IPS DF 4.7 (cell line): ENCODE data around the gene LCLAT1.

ENCODE experiments used
- DNase-seq: peaks from one replicate; pipeline ENCODE4 v3.0.0-alpha.2; 2013; ENCODE audit warnings: low spot score; ENCODE audit errors: extremely low read depth

The LCLAT1 gene

GRCh38 chr2:30447149-30448045 lies at the start of gene LCLAT1:
Gene LCLAT1, plus strand, starts transcription at chr2:30447246. Its CDS starts 78,345 bp downstream, at chr2:30525591.
- no peak for DNase-seq

GRCh38 chr2:30398084-30398873 lies 48.8 kb upstream of the LCLAT1 start:
- DNase-seq: no peak

- DNase-seq: no peak
Observed at GRCh38 chr2:30400151-30400954, 46.7 kb upstream of the LCLAT1 start.

GRCh38 chr2:30402441-30403182 lies 44.4 kb upstream of the LCLAT1 start:
- DNase-seq: no peak

- no peak for DNase-seq
Observed at GRCh38 chr2:30403592-30404312, 43.3 kb upstream of the LCLAT1 start.

GRCh38 chr2:30404319-30405259 lies 42.5 kb upstream of the LCLAT1 start:
- DNase-seq: no peak

GRCh38 chr2:30405260-30405605 lies 41.8 kb upstream of the LCLAT1 start:
- DNase-seq: no peak

- no peak for DNase-seq
Observed at GRCh38 chr2:30406853-30407252, 40.2 kb upstream of the LCLAT1 start.

GRCh38 chr2:30408961-30409387 lies 38.1 kb upstream of the LCLAT1 start:
- no peak for DNase-seq

GRCh38 chr2:30410217-30410616 lies 36.8 kb upstream of the LCLAT1 start:
- no peak for DNase-seq

GRCh38 chr2:30412047-30412683 lies 34.9 kb upstream of the LCLAT1 start:
- no peak for DNase-seq

- no peak for DNase-seq
Observed at GRCh38 chr2:30412684-30413570, 34.1 kb upstream of the LCLAT1 start.

GRCh38 chr2:30414961-30415360 lies 32.1 kb upstream of the LCLAT1 start:
- no peak for DNase-seq

- no peak for DNase-seq
Observed at GRCh38 chr2:30417253-30417652, 29.8 kb upstream of the LCLAT1 start.

- DNase-seq: no peak
Observed at GRCh38 chr2:30421026-30421603, 25.9 kb upstream of the LCLAT1 start.

- DNase-seq: no peak
Observed at GRCh38 chr2:30421604-30422443, 25.2 kb upstream of the LCLAT1 start.
